NOMO-1 treated with dmso at 0.1 percent for 144 hours (cell line): ENCODE measurements around the gene TPD52L1.

Source experiments
- DNase-seq: peaks from one replicate; lab custom pipeline; 2025; ENCODE audit not compliant: unreplicated experiment; lab: John Stamatoyannopoulos, UW

TPD52L1 gene

GRCh38 chr6:125207956-125208355 is 54.4 kb downstream of the TPD52L1 start:
- no peak for DNase-seq

DNA sequence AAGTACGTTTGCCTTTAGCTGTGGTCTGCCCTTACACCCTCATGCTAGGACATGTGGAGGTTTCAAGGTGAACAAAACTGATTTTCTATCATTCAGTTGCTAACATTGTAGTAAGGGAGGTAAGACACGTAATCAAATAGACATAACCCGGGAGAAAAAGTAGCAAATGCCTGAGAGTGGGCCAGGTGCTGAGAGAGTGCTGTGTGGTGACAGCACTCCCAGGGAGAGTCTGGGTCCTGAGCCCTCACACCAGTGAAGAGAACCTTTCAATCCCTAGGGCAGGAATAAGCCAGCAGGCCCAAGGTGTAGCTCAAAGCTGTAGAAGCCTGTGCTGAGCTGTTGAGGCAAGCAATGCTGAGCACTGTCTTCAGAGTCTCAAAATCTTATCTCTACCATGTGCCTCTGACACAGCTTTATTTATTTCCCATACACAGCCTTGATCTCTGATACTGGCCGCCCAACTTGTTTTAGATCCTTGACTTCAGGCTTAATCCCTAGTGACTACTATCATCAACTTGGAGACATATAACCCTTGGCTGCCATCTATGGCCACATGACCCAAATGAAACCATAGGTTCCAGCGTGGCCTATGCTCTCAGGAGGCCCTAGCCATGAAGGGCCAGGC is 55.2 kb downstream of the TPD52L1 start:
- DNase-seq = no peak

- DNase-seq = no peak
These were observed 57.1 kb downstream of the TPD52L1 start for GRCh38 chr6:125210667-125211066.

- DNase-seq = no peak
These were observed 57.8 kb downstream of the TPD52L1 start for GRCh38 chr6:125211352-125211751.

DNA sequence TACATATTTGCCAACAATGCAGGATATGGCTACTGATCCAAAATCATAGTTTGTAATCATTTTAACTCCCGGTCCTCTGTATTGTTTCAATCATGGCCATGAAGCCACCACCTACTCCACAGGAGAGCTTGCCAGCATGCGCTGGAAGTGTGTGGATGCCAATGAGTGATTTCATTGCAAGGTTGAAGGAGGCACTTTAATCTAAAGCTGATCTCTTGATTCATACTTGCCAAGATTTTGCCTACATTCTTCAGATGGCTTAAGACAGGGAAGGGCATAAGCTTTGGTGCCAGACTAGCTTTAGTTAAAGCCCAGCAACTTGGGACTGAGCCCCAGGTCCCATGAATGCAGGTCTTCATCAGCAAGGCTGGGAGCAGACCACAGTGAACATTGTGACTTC is 58.8 kb downstream of the TPD52L1 start:
- no peak for DNase-seq

DNA sequence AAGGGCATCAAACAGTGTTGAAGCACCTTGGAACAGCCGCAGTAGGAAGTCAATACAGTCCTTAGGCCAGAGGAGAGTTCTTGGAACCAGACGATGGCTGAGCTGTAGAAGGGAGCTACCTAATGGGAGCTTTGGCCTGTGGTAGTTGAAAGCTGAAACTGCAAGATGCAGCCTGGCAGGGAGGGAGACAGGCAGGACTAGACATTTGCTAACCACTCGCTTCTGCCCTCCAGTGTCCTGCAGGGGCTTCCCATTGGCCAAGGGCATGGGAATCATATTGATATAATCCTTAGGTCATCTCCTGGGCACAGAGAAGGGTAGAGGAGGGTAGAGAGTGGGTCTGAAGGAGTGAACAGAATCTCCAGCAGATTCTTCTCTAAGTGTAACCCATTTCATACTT is 60.4 kb downstream of the TPD52L1 start:
- no peak for DNase-seq

DNA sequence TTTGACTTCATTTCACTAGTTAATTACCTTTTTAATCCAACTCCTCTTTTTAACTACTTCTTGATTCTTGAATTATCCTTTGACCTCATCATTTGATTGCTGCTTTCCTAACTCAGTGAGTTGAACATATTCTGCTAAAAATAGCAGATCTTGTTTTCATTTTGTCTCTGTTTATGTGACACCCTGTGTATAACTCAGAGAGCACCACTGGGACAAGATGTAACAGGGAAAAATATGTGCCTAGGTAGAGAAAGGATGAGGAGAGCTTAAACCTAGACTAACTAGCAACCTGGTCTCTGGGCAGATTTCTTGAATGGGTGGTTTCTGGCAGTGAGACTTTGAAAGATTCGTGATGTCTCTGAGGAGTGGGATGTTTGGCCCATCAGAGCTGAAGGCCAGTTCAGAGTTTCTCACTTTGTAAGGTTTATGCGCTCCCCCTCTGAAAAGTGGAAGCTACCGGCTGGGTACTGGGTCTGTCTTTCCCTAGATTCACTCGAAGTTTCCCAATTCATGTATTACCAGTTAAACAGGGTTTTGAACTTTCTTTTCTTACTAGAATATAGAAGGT is 61.8 kb downstream of the TPD52L1 start:
- no peak for DNase-seq

GRCh38 chr6:125216015-125216414 is 62.4 kb downstream of the TPD52L1 start:
- no peak for DNase-seq

GRCh38 chr6:125217369-125217768 is 63.8 kb downstream of the TPD52L1 start:
- DNase-seq = no peak

DNA sequence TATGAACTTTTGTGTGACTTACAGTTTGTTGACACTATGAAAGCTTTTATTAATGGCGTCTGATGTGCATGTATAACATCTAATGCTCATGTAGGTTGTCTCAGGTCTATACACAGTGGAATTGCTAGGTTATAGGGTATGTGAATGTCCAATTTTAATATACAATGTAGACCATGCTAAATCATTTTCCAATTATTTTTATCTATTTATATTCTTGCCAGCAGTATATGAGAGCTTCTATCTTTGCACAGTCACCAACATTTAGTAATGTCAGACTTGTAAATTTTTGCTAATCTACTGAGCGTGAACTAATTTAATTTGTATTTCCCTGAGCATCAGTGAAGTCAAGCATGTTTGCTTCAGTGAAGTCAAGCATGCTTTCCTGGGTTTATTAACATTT is 64.4 kb downstream of the TPD52L1 start:
- DNase-seq = no peak

GRCh38 chr6:125219361-125219895 is 65.9 kb downstream of the TPD52L1 start:
- no peak for DNase-seq

- no peak for DNase-seq
These were observed 67.1 kb downstream of the TPD52L1 start for GRCh38 chr6:125220712-125221111.

- no peak for DNase-seq
These were observed 69.2 kb downstream of the TPD52L1 start for GRCh38 chr6:125222531-125223455.

DNA sequence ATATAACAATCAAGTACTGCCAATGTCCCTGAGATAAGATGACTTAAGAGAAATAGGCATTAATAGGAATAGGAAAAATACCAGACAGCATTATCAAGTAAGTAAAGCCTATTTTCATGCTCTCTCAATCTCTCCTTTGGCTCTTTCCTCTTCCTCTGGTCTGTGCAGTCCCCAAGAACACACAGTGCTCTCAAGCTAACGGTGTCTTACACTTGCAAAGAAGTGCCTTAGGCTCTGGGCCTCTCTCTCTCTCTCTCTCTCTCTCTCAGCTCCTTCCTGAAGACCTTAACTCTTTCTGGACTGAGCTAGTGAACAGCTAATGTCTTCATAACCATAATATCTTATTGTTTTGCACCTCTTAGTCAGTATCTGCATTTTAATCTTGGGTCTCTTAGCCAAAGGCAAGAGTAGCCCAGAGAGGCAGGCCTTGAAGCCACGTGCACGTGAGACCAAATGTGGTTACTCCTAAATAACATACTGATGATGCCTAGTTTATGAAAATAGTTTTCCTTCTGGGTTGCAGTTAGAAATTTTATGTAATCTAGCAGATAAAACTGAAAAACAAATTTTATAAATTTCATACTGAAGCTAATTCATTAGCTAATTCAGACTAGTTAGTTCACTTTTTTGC is 70.8 kb downstream of the TPD52L1 start:
- no peak for DNase-seq

DNA sequence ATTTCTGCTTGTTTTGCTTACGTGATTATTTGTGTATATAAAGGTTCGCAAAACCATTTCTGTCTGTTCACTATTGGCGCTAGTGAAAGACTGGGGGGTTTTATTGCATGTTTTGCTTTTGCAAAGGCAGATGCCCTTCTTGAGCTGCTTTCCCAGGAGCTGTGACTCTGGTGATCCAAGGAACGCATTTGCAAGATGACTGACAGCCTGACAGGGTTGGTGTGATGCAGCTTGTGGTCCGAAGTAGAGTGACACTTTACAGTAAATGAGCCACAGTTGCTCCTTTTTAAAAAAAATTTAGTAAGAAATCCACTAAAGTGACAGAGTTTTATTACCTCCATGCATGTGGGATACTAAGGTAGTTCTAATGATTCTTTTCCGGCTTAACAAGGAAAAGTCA is 73.7 kb downstream of the TPD52L1 start:
- DNase-seq = no peak

GRCh38 chr6:125228981-125229479 is 75.5 kb downstream of the TPD52L1 start:
- DNase-seq = no peak

DNA sequence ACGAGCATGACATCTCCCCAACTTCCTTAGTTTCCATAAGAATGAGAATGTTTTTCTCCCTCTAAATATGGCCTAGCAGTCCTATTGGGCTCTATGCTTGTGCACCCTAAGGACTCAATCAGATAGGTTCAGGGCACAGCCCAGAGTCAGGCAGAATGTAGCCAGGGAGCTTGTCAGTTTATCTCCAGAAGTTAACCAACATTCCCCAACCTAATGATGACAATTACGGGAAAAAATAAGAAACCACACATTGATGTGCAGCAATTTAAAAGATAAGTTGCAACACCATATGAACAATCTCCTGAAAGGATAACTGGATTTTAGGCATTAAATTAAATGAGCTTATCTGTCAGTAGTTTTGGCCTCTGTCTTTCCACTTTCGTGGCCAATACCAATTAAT is 77.1 kb downstream of the TPD52L1 start:
- no peak for DNase-seq

- no peak for DNase-seq
These were observed 77.6 kb downstream of the TPD52L1 start for GRCh38 chr6:125231133-125231532.

GRCh38 chr6:125231574-125232343 is 78.2 kb downstream of the TPD52L1 start:
- no peak for DNase-seq

DNA sequence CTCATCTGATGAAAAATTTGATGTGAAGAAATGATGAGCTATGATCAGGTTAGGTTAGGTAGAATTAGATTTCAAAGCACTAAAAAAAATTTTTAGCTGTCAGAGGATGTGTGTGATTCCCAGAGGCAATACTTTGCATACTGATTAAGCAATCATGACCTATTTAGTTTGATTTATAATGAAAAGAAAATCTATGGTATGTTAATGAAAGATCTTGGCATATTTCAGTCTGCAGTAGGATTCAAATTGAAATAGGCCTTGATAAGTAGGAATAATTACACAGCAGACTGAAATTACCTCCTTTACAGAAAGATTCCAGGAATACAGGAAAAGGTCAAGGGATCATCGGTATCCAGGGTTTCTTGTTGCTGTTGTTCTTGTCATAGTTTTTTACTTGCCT is 78.9 kb downstream of the TPD52L1 start:
- DNase-seq = no peak
